Activated T-helper 1 cell treated with Interleukin-2 at 50 U/mL for 16 hours (primary cell): ENCODE measurements around the gene CLEC3B.

ENCODE experiments used
- DNase-seq: peaks from one replicate; pipeline ENCODE4 v3.0.0-alpha.2; 2020; ENCODE audit warnings: low read depth

Gene CLEC3B

DNA sequence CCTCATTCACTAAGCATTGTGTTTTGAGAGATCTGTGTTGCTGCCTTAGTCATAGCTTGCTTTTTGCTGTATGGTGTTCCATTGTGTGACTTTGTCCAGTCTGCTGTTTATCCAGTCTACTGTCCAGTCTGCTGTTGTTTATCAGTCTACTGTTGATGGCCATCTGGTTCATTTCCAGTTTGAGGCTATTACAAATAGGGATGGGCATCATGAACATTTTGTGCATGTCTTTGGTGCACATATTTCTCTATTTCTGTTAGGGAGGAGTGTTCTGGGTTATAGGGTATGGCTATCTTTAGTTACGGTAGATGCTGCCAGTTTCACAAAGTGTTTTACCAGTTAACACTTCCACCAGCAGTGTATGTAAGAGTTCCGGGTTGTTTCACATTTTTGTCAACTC is 22.2 kb upstream of the CLEC3B start:
- no peak for DNase-seq

DNA sequence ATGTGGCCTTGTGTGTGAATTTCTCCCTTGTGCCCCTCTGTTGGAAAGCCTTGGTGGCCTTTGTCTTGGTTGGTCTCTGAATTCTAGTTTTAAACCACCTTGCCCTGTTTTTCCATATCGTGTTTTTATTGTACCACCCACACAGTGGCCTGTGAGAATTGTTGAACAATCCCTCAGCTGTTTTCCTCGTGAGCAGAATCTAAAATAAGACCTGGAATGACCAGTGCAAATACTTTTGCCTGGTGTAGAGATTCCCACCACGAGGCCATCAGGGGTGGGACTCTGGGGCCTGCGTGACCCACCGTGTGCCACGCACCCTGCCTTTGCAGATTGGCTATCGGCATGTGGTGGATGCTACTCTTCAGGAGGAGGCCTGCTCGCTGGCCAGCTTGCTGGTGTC is 19.0 kb upstream of the CLEC3B start:
- no peak for DNase-seq

DNA sequence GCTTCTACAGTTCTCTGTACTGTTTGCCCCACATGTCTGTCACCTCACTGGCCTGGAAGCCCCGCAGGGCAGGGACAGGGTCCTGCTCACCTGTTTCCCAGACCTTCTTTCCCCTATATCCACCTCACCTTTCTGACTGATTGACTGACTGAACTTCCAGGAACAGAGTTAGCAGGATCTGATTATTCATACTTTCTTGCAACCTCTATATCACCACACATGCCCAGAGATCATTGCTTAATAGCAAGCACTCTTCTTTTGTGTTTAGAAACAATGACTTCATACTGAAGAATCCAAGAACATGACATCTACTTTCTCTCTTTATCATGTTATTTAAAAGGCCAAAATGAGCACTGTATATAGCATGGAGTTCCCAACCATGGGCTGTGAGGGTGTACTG is 18.0 kb upstream of the CLEC3B start:
- no peak for DNase-seq

DNA sequence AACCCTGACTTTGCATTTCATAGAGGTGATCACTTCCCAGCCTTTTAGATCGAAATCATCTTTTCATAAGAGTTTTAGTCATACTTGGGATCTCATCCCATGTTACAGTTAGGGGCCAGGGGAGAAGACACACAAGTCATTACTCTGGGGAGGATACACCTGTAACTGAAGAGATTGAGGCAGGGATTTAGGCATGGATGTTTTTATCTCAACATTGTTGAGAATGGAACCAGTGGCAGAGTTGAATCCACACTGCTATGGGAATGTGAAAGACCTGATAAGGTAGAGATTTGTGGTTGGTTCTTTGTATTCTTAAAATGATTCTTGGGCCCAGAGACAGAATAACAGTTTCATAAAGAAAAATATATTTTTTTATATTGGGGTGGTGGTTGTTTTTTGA is 16.2 kb upstream of the CLEC3B start:
- no peak for DNase-seq

DNA sequence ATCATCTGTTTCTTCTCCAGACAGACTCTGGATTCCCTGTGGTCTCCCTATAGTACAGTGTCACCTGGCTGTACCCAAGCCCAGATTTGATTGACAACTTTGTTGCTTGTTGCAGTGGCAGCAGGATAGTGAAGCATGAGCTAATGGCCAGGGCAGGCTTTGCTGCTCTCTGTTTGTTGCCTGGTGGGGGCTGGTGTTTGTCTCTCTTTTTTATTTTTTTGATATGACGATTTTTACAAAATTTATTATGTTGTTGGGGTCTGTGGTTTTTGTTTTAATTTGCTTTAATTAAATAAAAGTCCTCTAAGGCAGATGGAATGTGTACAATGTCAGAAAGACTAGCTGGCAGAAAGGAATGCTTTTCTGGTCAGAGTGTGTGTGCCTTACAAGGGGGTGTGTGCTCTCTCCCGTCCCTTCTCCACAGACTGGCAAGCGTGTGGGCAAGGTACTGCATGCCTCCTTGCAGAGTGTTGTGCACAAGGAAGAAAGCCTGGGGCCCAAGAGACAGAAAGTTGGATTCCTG is 15.2 kb upstream of the CLEC3B start:
- no peak for DNase-seq

DNA sequence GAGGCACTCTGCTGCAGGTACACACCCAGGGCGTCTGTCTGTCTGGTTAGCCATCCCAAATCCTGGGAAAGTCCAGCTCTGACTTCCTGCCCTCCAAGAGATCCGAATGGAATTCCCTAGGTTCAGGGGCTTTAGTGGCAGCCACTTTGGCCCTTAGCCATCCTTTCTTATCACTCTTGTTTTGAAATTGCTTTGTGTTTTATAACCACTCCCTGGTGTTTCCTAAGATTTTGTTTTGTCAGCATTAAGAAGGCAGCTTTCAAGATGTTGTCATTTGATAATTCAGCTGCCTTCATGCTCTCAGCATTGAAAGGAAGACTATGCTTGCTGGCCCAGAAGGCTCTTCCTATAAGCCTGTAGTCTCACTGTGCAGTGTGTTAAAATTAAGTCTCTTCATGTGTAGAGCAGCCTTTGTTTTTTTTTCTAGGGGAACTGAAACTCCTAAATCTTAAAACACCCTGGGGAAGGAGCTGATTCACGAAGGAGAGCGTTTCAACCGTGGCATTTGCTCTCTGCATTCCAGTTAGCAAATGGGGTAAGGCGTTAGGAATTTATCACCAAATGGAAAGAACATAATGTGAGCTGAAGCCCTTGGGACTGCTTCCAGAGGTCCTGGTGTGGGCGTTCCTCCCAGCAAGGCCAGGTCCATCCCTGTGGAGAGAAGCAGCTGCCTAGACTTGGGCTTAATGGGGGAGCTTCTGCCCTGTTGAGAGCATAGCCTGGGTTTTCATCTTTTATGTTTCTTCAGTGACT is 14.2 kb upstream of the CLEC3B start:
- DNase-seq: no peak

DNA sequence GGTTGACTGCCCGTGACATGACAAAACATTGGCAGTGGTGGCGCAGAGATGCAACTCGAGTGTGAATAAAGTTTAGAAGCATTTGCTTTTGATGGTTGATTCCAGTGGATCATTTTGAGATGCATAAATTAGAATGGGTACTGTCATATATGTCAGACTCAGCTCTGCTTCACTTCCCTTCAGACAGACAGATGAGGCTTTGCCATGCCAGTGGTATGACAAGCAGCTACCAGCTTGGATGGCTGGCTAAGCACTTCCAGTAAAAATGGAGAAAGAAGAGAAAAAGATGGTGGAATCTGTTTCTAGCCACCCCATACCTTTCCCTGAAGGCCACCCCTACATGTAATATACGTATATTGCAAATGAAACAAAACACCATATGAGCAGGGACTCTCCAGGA is 13.5 kb upstream of the CLEC3B start:
- DNase-seq: no peak

DNA sequence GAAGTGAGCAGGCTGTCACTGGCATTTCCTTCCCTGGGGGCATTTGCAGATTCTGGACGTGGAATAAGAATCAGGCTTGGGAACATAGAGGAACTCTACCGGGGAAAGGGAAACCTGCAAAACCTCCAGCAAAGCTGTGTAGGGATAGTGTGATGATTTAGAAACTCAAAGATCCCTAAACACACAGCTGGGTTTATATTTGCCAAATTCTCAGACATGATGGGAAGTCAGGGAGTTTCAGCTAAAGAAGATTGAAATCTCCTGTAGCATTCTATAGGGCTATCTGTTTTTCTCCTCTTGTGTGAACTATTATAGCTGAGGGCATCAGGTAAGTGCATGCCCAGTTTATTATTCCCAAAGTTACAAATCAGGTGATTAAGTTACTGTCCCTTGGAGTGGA is 9.2 kb upstream of the CLEC3B start:
- DNase-seq: no peak

DNA sequence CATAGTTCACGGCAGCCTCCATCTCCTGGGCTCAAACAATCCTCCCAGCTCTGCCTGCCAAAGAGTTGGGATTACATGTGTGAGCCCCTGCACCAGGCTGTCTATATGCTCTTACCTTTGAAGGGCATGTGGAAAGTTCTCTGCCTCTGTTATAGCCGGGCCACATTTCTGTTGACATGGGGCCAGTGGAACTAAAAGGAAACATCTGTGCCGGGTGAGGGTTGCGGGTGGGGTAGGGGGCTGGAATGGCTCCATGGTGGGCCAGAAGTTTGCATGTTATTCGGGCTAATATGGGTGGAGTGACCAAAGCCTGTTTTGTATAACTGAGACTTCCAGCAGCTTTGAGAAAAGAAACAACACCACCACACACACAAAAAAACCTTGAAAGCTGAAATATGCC is 8.3 kb upstream of the CLEC3B start:
- no peak for DNase-seq

DNA sequence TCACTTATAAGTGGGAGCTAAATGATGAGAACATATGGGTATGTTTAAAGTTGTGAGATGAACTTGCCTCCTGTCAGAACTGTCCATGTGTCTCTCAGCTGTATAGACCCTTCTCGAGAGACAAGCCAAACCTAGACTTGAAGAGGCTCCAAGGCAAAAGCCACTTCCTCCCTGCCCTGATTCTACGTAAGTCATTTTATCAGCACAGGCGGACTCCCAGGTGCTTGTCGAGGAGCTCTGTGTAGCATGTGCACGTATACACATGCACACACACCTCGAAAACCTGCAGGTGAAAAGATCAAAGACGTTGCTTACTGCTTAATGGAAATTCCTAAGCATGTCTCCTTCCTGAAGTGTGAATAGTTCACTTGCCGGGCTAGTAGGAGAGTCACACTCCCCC is 5.6 kb upstream of the CLEC3B start:
- no peak for DNase-seq

DNA sequence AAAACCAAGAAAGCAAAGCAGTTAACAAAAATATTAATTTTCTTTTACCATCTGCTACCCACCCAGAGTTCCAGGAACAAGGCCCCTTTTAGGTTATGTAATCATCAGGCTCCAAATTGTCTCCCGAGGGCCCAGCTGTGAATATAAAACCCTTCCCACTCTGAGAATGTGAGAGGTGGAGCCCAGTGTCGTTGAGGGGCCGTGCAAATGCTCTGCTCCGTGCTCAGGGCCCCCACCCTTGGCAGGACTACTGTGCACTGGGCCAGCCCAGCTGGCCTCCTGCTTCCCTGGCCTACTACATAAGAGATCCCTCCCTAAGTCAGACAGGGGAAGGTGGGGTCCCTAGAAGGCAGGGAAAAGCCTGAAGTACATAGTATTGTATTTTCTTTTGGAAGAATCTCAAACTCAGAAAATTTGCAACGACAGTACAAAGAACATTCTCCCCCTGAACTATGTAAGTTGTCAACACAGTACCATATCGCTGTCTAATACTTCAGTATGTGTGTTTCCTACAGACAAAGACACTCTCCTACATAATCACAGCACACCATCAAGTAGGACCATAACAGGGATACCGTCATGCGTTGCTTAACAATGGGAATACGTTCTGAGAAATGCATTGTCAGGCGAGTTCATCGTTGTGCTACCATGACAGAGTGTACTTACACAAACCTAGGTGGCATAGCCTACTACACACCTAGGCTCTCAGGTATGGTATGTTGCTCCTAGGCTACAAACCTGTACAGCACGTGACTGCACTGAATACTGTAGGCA is 4.4 kb upstream of the CLEC3B start:
- no peak for DNase-seq

DNA sequence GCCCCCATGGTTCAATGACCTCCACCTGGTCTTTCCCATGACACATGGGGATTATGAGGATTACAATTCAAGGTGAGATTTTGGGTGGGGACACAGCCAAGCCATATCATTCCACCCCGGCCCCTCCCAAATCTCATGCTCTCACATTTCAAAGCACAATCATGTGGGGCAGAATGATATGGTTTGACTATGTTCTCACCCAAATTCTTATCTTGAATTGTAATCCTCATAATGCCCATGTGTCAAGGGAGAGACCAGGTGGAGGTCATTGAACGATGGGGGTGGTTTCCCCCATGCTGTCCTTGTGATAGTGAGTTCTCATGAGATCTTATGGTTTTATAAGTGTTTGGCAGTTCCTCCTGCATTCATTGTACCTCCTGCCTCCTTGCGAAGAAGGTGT is 2.4 kb upstream of the CLEC3B start:
- DNase-seq: no peak

DNA sequence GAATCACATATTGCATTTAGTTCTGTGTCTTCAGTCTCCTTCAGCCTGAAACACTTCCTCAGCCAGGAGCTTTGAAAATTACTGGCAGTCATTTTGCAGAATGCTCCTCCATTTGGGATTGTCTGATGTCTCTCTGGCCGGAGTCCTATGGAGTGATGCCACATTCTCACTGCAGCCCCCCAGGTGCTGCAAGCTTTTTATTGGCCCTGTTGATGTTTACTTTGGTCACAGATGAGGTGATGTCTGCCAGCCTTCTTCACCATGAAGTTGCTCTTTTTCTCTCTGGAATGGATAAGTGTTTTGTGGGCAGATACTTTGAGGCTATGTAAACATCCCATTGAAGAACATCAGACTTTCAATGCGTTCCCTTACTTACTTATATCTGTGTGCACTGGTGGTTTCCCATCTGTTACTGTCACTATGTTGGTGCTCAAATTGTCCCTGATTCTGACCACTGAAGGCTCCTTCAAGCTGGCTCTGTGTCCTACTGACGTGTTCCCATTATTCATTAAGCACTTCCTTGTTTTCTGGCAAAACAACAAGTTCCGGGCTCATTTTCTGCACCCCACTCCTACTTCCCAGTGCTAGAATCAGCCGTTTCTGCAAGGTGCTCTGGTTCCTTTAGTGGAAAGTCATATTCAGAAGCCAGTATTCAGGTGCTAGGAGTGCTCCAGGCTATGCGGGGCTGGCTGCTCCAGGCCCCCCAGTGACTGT is 1.4 kb upstream of the CLEC3B start:
- DNase-seq: no peak

DNA sequence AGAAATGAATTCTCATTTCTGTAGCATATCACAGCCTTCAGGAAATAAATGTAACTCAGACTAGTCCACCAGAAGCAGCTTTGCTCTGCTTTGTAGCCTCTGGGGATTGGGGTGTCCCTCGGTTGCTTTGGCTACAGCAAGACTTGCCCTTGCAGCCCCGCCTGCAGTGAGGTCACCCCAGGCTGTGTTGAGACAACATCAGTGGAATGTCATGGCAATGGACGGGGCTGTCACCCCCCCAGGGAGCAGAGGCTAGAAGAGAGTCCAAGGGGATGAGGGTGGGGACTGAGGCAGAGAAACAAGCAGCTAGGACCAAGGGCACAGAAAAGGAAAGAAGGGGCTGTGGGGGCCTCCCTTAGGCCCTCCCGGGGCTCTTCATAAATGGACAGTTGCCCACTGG is 854 bp downstream of the CLEC3B start:
- DNase-seq: no peak

DNA sequence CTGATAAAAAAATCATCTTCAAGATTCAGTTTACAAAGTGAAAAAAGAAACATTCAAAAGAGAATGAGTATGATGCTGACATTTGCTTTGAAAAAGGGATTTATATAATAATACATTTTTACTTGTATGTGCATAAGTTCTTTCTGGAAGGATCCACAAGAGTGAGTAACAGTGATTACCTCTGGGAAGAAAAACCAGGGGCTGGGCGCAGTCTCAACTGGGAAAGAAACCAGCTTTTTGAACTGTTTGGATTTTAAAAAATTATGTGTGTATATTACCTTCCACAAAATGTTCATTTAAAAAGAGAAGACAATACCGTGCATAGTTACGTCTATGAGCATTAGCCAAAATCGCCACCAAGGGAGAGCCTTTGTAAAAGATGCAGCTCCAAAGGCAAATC is 1.3 kb downstream of the CLEC3B start:
- no peak for DNase-seq

DNA sequence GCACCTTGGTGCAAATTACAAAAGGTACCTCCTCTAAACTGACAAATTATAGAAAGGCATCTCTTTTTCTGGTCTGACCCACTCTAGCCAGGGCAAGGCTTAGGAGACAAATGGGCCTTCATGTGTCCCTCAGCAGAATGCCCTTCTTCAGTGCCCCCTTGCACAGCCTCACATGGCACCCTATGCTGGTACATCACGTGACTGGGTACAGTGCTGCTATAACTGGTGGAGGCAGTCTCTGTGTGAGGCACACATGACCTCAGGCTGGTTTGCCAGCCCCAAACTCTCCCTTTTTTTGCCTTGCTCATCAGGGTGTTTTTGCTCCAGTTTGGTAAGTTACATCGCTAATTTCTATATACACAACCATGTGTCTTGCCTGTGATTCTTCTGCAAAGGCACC is 3.1 kb downstream of the CLEC3B start:
- no peak for DNase-seq

DNA sequence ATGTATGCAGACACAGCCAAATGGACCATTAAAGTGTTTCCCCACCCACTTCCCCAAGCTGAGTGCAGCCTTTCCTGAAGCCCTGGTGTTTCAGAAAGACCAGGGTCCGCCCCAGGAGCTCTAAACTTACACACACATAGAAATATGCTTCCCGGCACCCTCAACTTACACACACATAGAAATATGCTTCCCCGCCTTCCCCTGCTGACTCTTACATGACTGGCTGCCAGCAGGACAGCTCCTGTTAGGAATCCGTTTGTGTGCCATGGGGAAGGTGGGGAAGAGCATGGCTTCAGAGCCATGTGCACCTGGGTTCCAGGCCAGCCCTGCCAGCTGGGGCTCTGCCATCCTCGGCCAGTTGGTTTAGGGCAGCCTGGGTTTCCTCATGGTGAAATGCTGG is 3.6 kb downstream of the CLEC3B start:
- DNase-seq: no peak

DNA sequence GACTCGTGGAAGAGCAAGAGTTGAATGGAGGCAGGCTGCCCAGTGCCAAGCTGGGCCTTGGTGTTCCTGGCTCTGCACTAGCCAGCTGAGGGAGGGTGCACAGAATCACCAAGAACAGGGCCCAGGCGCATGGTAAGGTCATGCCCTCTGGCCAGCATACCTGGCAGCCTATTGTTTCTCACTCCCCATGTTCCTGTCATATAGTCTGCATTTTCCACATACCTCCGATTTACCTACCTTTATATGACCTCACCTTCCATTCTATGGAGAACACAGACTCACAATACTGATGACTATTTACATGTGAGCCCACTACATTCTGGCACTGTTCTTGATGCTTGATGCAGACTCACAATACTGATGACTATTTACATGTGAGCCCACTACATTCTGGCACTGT is 5.4 kb downstream of the CLEC3B start:
- DNase-seq: no peak

DNA sequence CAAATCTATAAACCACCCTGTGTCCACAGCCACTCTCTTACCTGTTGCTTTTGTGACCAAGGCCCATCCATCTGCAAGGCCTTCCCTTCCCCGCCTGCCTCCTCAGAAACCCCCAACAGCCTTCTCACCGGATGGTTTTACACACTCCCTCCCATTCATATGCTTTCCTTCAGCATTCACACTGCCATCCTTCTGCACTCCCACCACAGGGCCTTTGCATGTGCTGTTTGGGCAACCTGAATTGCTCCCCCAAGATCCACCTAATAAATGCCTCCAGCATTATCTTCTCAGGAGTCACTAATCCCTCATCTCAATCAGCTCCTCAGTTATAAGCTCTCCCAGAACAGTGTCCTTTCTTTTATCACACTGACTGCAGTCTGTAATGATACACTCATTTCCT is 6.0 kb downstream of the CLEC3B start:
- no peak for DNase-seq

DNA sequence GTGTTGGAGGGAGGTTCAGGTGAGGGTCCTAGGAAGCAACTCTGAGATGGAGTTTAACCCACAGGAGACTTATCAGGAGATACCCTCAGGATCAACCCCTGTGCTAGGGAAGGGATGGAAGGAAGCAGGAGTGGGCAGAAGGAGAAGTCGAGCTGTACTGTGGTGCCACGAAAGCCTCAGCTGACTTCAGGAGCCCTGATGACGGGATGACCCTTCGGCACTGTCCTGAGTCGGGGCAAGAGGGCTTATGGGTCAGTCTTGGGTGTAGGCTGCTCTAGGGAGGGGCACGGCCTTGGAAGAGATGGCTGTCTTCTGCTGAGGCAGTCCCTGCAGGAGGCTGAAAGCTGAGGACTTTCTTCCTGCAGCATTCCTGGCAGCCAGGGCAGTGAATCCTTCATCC is 7.7 kb downstream of the CLEC3B start:
- no peak for DNase-seq

DNA sequence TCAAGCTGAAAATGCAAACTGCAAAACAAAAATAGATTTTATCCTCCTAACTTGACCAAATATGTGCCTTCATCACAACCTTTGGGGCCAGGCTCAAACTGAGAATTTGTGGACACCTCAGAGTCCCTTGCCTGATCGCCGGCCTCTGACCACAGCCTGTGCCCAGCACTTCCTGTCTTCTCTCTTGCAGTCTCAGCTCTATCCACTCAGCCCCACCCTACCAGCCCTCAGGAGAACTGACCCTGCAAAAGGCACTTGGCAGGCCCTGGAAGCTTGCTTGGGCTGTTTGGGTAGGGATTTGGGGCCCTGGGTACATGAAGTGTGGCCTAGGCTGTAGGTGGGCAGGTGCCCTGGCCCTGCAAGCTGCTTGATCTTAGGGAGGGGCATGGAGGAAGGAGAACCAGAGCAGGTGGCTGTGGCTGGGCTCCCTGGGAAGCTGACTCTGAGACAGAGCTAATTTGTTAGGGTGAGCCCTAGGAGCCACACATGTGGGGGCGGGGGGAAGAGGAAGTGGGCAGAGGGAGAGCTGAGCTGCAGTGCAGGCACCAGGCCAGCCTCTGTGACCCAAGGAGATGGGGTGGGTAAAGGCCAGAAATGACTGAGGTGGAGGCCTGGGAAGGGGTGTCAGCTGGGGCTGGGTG is 8.6 kb downstream of the CLEC3B start:
- DNase-seq: no peak
